Activated naive CD4-positive, alpha-beta T cell treated with anti-CD3 and anti-CD28 coated beads for 36 hours (primary cell): ENCODE results near the gene TICAM1. TPM values are rescaled to one million over a fixed set of nuclear protein-coding genes. Genes with fewer than 3 reads are reported as not detected.
"Not testable (repeated sequence)": the region's sequence is repeated elsewhere in the genome, so short reads cannot be mapped to it uniquely, and the experiment has no call there.

ENCODE experiments used
- CTCF ChIA-PET: fragments of 350-600 bp; sonication (Branson Sonifier 250); formaldehyde crosslinking; loops from one replicate; lab custom pipeline; 2021; ENCODE audit warnings: antibody characterized with exemption; lab: Charles Lee
- DNase-seq: peaks from one replicate; pipeline ENCODE4 v3.0.0-alpha.2; 2020
- H3K27ac Mint-ChIP-seq: one replicate; pipeline ENCODE4 v1.8.0; 2021; ENCODE audit warnings: mild to moderate bottlenecking, mixed read lengths
- H3K27me3 Mint-ChIP-seq: one replicate; pipeline ENCODE4 v1.8.0; 2021; ENCODE audit warnings: low read depth, mixed read lengths
- H3K36me3 Mint-ChIP-seq: one replicate; pipeline ENCODE4 v1.8.0; 2021; ENCODE audit warnings: low read depth, mixed read lengths
- H3K4me1 Mint-ChIP-seq: one replicate; pipeline ENCODE4 v1.8.0; 2021; ENCODE audit warnings: low read depth, mixed read lengths
- H3K4me3 Mint-ChIP-seq: one replicate; pipeline ENCODE4 v1.8.0; 2021; ENCODE audit warnings: mild to moderate bottlenecking, moderate library complexity, mixed read lengths
- H3K9me3 Mint-ChIP-seq: one replicate; pipeline ENCODE4 v1.8.0; 2021; ENCODE audit warnings: mixed read lengths
- intact Hi-C: fragments of 100-400 bp; cut with micrococcal nuclease; formaldehyde crosslinking; loops from one replicate; pipeline ENCODE4 v1.15.1; 2023
- total RNA-seq, 2 experiments: library from RNA; stranded (reverse); gene quantifications; one replicate each; pipeline ENCODE4 v1.2.3, GENCODE V29; 2021

TICAM1 gene
- total RNA-seq, 2 experiments from 2014 or later, result 15.2 to 16.5 TPM

DNA sequence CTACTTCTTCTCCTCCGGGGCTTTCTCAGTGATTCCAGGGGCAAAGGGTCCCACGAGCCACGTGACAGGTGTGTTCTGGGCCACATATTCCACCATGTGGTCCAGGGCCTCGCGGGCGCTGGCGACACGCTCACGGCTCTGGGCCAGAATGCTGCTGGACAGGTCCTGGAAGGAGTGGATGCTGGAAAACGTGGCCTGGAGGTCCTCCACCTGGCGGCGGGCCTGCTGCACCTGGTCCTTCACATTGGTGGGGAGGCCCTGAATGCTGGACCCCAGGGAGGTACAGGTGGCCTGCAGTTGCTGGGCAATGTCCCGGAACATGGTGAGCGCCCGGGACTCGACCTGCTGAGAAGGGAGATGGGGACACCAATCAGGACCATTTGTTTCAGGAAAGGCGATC lies 7.7 kb upstream of the TICAM1 start:
- intact Hi-C loops, result no loop called here
- Mint-ChIP-seq H3K27me3 (no peaks in the 10 kb centered on the region), H3K27ac (no peak overlapping the region), H3K4me3 (no peak overlapping the region), H3K36me3 (peaks cover 2% of the 10 kb centered on the region), H3K9me3 (no peaks in the 10 kb centered on the region), H3K4me1 (peaks cover 3% of the 10 kb centered on the region)
- no peak for DNase-seq
- CTCF ChIA-PET, result no interaction called here

DNA sequence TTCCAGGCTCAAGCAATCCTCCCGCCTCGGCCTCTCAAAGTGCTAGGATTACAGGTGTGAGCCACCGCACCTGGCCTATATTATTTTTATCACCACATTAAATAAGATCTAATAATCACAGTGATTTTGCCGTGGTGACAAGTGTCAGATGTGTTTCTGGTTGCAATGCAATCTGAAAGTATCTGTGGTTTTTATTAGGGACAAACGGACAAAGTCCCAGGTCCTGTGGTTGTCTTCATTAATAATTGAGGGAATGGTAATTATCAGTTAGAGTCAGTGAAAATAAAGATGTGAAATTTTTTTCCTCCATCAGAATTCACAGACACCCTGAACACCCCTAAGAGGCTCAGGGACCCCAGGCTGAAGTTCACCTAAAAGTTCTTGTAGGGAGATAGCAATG lies 1.3 kb upstream of the TICAM1 start:
- H3K9me3 Mint-ChIP-seq, result no peaks in the 10 kb centered on the region

GRCh38 chr19:4831979-4832340 lies 448 bp upstream of the TICAM1 start:
- H3K4me1 Mint-ChIP-seq, result peaks cover 20% of the 10 kb centered on the region
- intact Hi-C loops, result loop anchor here (2.0 kb wide), 1 partner anchor 17 kb away; no protein-coding TSS in a partner anchor
- peak overlapping the region; percentile 86 for H3K4me3 Mint-ChIP-seq
- H3K36me3 Mint-ChIP-seq, DNase-seq, H3K9me3 Mint-ChIP-seq, H3K27me3 Mint-ChIP-seq: not testable (repeated sequence)
- H3K27ac Mint-ChIP-seq, result peak overlapping the region; percentile 85
- CTCF ChIA-PET, result interaction anchor here (0.7 to 2.2 kb wide), 4 partner anchors 9 to 22 kb away, joined by 3 to 5 read pairs (median 4); no protein-coding TSS in a partner anchor

More for the DNA sequence above, 1.3 kb upstream of the TICAM1 start:
- CTCF ChIA-PET, result no interaction called here
- intact Hi-C loops, result no loop called here
- Mint-ChIP-seq H3K4me3 (peak overlapping the region; percentile 46), H3K27me3 (no peaks in the 10 kb centered on the region), H3K36me3 (peaks cover 7% of the 10 kb centered on the region), H3K27ac (peak overlapping the region; percentile 36), H3K4me1 (peaks cover 20% of the 10 kb centered on the region)
- no peak for DNase-seq

DNA sequence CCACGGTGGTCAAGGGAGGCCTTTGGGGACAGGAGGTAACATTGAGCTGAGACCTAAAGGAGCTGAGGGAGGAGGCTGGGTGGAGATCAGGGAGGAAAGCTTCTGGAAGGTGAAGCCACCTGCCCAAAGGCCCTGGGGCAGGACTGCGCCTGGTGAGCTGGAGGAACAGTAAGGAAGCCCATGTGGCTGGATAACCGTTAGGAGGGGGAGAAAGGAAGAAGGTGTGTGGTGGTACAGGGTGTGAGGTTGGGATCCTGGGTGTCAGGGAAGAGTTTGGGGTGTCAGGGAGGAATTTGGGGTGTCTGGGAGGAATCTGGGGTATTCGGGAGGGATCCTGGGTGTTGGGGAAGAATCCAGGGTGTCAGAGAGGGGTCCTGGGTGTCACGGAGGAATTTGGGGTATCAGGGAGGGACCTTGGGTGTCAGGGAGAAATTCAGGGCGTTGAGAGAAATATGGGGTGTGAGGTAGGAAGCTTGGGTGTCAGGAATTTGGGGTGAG lies 695 bp downstream of the TICAM1 start:
- Mint-ChIP-seq H3K27me3 (no peaks in the 10 kb centered on the region), H3K9me3 (no peaks in the 10 kb centered on the region), H3K4me3 (peak overlapping the region; percentile 86), H3K27ac (peak overlapping the region; percentile 85), H3K36me3 (peaks cover 7% of the 10 kb centered on the region), H3K4me1 (peaks cover 20% of the 10 kb centered on the region)
- intact Hi-C loops, result loop anchor here (2.0 kb wide), 1 partner anchor 16 kb away; no protein-coding TSS in a partner anchor
- DNase-seq, result no peak
- CTCF ChIA-PET, result interaction anchor here (0.6 to 2.2 kb wide), 6 partner anchors 19 to 56 kb away, joined by 3 to 8 read pairs (median 4); no protein-coding TSS in a partner anchor

DNA sequence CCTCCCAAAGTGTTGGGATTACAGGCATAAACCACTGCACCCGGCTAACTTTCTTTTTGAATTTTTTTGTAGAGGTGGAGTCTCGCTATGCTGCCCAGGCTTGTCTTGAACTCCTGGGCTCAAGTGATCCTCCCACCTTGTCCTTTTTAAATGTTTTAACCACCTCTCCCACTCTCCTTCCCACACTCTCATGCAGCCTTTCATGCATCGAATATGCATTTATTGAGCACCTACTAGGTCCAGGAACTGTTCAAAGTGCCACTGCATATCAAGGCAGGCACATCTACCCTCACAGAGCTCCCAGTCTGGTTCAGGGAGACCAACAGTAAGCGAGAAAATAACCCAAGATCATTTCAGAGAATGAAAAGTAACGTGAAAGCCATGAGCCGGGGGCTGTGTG lies 1.2 kb downstream of the TICAM1 start:
- peak overlapping the region; percentile 85 for H3K27ac Mint-ChIP-seq
- peaks cover 20% of the 10 kb centered on the region for H3K4me1 Mint-ChIP-seq
- H3K36me3 Mint-ChIP-seq, result peaks cover 7% of the 10 kb centered on the region
- no peaks in the 10 kb centered on the region for H3K9me3 Mint-ChIP-seq
- H3K27me3 Mint-ChIP-seq, result no peaks in the 10 kb centered on the region
- H3K4me3 Mint-ChIP-seq, result peak overlapping the region; percentile 86
- DNase-seq, result no peak
- intact Hi-C loops, result loop anchor here (2.0 kb wide), 1 partner anchor 16 kb away; no protein-coding TSS in a partner anchor
- CTCF ChIA-PET, result interaction anchor here (0.7 to 2.2 kb wide), 4 partner anchors 20 to 29 kb away, joined by 3 to 8 read pairs (median 4); no protein-coding TSS in a partner anchor

DNA sequence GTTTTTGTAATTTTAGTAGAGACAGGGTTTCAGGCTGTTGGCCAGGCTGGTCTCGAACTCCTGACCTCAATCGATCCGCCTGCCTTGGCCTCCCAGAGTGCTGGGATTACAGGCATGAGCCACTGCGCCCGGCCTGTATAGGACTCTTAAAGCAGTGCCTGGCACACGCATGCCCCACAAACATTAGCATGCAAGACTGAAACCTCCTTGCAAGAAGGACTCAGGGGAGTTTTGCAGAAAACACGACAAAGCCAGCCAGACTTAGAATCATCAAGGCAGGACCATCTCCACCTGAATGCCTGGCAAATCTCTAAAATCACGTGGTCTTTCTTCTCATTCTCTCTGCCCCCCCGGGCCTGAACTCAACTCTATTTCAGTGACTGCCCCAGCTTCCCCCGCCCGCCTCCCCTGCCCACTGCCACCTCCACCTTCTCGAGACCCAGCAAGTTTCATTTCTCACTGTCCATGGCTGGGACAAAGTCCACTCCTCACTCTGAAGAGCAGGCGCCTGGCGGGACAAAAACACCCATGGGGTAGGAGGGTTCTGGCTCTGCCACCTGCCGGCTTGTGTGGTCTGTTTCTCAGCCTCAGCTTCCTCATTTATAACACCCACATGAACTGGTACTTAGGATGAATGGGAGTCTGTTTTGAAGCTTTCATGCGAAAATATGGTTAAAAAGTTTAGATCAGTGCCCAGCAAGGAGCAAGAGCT lies 2.4 kb downstream of the TICAM1 start:
- intact Hi-C loops, result no loop called here
- Mint-ChIP-seq H3K4me1 (peaks cover 20% of the 10 kb centered on the region), H3K36me3 (peaks cover 7% of the 10 kb centered on the region), H3K27ac (peak overlapping the region; percentile 37), H3K9me3 (no peaks in the 10 kb centered on the region), H3K4me3 (peak overlapping the region; percentile 64), H3K27me3 (no peaks in the 10 kb centered on the region)
- CTCF ChIA-PET, result interaction anchor here (0.6 to 8.4 kb wide), 5 partner anchors 12 to 47 kb away, joined by 3 to 58 read pairs (median 3); no protein-coding TSS in a partner anchor
- peak; percentile 26 for DNase-seq

DNA sequence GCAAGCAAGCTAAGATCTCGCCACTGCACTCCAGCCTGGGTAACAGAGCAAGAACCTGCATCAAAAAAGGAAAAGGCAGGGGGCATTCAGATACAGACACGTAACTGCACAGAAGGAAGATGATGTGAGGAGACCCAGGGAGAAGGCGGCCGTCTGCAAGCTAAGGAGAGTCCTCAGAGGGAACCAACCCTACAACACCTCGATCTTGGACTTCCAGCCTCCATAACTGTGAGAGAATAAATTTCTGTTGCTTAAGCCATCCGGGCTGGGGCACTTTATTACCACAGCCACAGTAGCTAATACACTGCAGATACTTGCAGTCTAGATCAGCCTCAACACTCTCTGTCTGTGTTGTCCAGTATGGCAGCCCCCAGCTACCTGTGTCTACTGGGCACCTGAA lies 7.9 kb downstream of the TICAM1 start:
- intact Hi-C loops, result no loop called here
- Mint-ChIP-seq H3K27ac (no peak overlapping the region), H3K9me3 (no peaks in the 10 kb centered on the region), H3K4me3 (no peak overlapping the region), H3K27me3 (no peaks in the 10 kb centered on the region), H3K4me1 (peaks cover 1% of the 10 kb centered on the region), H3K36me3 (peaks cover 2% of the 10 kb centered on the region)
- CTCF ChIA-PET, result interaction anchor here (0.6 to 8.4 kb wide), 8 partner anchors 12 to 208 kb away, joined by 3 to 58 read pairs (median 4); no protein-coding TSS in a partner anchor
- no peak for DNase-seq

DNA sequence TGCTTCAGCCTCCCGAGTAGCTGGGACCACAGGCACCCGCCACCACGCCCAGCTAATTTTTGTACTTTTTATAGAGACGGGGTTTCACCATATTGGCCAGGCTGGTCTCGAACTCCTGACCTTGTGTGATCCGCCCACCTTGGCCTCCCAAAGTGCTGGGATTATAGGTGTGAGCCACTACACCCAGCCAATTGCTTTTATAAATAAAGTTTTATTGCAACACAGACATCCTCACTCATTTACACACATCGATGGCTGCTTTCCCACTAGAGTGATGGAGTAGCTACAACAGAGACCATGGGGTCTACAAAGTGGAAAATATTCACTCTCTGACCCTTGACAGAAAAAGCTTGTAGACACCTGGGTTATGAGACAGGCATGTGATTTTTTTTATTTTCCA lies 9.2 kb downstream of the TICAM1 start:
- not testable (repeated sequence) for H3K9me3 Mint-ChIP-seq, H3K4me1 Mint-ChIP-seq, H3K27me3 Mint-ChIP-seq

GRCh38 chr19:4821265-4821664 lies 10.2 kb downstream of the TICAM1 start:
- H3K9me3 Mint-ChIP-seq, result no peaks in the 10 kb centered on the region
- intact Hi-C loops, result no loop called here
- no peak overlapping the region for H3K27ac Mint-ChIP-seq
- no peaks in the 10 kb centered on the region for H3K4me1 Mint-ChIP-seq
- peaks cover 6% of the 10 kb centered on the region for H3K36me3 Mint-ChIP-seq
- CTCF ChIA-PET, result no interaction called here
- no peaks in the 10 kb centered on the region for H3K27me3 Mint-ChIP-seq
- H3K4me3 Mint-ChIP-seq, result no peak overlapping the region
- no peak for DNase-seq

More for the DNA sequence above, 9.2 kb downstream of the TICAM1 start:
- H3K4me3 Mint-ChIP-seq, DNase-seq, H3K36me3 Mint-ChIP-seq, intact Hi-C loops, H3K27ac Mint-ChIP-seq: not testable (repeated sequence)
- CTCF ChIA-PET, result interaction anchor here (0.6 to 8.4 kb wide), 7 partner anchors 10 to 186 kb away, joined by 3 to 58 read pairs (median 4); no protein-coding TSS in a partner anchor

GRCh38 chr19:4817467-4818277 lies 13.8 kb downstream of the TICAM1 start:
- no peak for DNase-seq
- H3K27me3 Mint-ChIP-seq, result no peaks in the 10 kb centered on the region
- H3K36me3 Mint-ChIP-seq, result peaks cover 9% of the 10 kb centered on the region
- intact Hi-C loops, result no loop called here
- peaks cover 1% of the 10 kb centered on the region for H3K9me3 Mint-ChIP-seq
- H3K4me1 Mint-ChIP-seq, result peaks cover 13% of the 10 kb centered on the region
- CTCF ChIA-PET, result interaction anchor here (0.6 to 2.2 kb wide), 5 partner anchors 8 to 213 kb away, joined by 3 to 11 read pairs (median 4); no protein-coding TSS in a partner anchor
- no peak overlapping the region for H3K4me3 Mint-ChIP-seq
- H3K27ac Mint-ChIP-seq, result no peak overlapping the region

DNA sequence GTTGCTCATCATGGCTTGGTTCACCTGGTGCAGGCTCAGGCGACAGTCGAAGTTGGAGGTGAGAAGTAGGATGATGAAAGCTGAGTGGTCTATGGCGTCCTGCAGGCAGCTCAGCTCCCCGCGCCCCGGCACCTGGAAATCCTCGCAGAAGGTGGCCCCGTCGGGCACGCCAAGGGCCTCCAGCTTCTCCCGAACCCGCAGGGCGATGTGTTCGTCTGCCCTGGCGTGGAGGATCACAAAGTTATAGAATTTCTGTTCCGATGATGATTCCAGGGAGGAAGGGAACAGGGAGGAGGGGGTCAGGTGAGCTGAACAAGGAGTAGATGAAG lies 14.6 kb downstream of the TICAM1 start:
- no peak for DNase-seq
- no peaks in the 10 kb centered on the region for H3K27me3 Mint-ChIP-seq
- no peak overlapping the region for H3K27ac Mint-ChIP-seq
- H3K4me1 Mint-ChIP-seq, result peaks cover 13% of the 10 kb centered on the region
- peaks cover 9% of the 10 kb centered on the region for H3K36me3 Mint-ChIP-seq
- CTCF ChIA-PET, result interaction anchor here (0.6 to 2.2 kb wide), 3 partner anchors 7 to 15 kb away, joined by 3 to 11 read pairs (median 4); no protein-coding TSS in a partner anchor
- no peak overlapping the region for H3K4me3 Mint-ChIP-seq
- H3K9me3 Mint-ChIP-seq, result peaks cover 1% of the 10 kb centered on the region
- intact Hi-C loops, result no loop called here
